ENCODE results near the gene CD1E.
"Not testable (repeated sequence)": the region's sequence is repeated elsewhere in the genome, so short reads cannot be mapped to it uniquely, and the experiment has no call there.

Gene CD1E

DNA sequence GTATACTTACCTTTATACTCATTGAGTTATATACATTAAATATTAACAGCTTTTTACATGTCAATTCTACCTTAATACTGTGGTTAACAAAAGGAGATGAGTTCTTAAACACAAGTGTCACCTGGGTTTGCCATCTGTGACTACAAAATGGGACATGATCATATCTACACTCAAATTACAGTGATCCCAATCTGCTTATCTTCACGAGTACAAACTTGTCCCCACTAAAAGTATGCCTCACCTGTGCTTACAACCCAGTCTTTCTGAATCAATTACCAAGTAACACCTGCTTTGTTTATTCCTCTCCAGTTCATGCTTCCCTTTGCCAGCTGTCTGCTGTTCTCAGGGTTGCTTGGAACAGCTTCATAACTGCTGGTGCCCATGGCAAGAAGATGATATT lies 8.8 kb downstream of the CD1E start:
- DNase-seq (ENCODE audit: low read depth in 2 of 2) = no peak

GRCh38 chr1:158362941-158363340 lies 9.2 kb downstream of the CD1E start:
- no peak for DNase-seq (ENCODE audit: low read depth in 2 of 2)

GRCh38 chr1:158366783-158367182 lies 13.1 kb downstream of the CD1E start:
- no peak for DNase-seq (ENCODE audit: low read depth in 2 of 2)

- DNase-seq (ENCODE audit: low read depth in 2 of 2) = no peak
Measured at GRCh38 chr1:158371188-158371953, 17.7 kb downstream of the CD1E start.

DNA sequence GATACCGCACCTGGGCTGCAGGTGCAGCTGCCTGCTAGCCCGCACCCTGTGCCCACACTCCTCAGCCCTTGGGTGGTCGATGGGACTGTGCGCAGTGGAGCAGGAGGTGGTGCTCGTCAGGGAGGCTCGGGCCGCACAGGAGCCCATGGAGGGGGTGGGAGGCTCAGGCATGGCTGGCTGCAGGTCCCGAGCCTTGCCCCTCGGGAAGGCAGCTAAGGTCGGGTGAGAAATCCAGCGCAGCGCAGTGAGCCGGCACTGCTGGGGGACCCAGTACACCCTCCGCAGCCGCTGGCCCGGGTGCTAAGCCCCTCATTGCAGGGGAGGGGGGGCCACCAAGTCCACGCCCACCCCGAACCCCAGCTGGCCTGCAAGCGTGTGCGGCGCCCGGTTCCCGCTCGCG lies 20.4 kb downstream of the CD1E start:
- DNase-seq (ENCODE audit: low read depth in 2 of 2) = not testable (repeated sequence)

- no peak for DNase-seq (ENCODE audit: low read depth in 2 of 2)
Measured at GRCh38 chr1:158374860-158375259, 21.2 kb downstream of the CD1E start.

DNA sequence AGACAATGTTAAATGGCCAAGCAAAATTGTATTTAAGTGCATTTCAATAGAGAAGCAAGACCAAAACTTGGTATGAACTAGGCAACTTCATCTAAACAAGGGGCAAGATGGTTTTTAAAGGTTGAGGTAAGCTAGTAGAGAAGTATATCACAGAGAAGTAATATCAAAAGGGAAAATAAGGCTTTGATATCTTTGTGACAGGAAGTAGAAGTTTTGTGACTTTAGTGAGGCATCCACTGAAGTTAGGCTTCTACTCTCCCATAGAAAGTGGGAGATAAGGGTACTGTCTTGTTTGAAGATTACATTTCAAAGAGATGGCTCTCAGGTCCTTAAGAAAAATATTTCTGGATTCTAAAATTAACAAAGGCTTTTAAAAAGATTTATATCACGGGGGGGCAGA lies 36.6 kb downstream of the CD1E start:
- no peak for DNase-seq (ENCODE audit: low read depth in 2 of 2)

DNA sequence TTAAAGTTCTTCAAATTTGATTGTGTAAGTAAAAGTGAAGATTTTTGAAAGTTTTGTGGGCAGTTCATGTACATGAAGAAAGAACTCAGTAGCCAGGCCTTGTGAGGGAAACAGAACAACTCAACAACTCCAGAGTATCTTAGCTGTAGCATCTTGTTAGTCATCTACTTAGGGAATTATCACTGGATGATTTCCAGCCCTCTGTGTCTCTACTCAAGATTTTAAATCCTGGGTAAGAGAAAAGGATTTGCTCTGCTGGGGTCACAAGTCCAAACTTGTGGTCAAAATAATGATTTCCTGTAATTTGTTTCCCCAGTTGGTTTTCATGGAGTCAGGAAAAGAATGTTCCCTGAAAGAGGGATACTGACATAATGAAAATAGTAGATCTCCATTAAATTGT lies 37.4 kb downstream of the CD1E start:
- no peak for DNase-seq (ENCODE audit: low read depth in 2 of 2)

GRCh38 chr1:158393476-158393875 lies 39.8 kb downstream of the CD1E start:
- no peak for DNase-seq (ENCODE audit: low read depth in 2 of 2)

- no peak for DNase-seq (ENCODE audit: low read depth in 2 of 2)
Measured at GRCh38 chr1:158396646-158397045, 43.0 kb downstream of the CD1E start.

- no peak for DNase-seq (ENCODE audit: low read depth in 2 of 2)
Measured at GRCh38 chr1:158398818-158399514, 45.3 kb downstream of the CD1E start, which contains the start of gene OR10T2. OR10T2 (minus strand) TSS chr1:158399466; CDS start chr1:158399466, 0 bp downstream.

DNA sequence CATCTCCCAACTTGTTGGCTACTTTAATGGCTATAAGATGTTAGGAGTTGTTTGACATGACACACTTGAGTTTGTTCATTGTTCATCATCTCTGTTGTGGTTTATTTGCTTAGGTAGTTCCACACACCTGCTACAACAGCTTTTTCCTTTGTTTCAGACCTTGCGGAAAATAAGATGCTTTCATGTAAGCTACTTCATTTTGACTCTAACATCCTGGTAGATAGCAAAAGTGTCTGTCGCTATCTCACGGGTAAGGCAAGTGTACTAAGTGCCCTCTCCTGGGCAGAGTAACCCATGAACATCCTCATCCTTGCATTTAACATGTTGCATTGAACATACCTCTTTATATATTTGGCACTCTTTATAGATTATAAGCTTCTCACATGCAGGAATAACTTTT lies 47.2 kb downstream of the CD1E start:
- DNase-seq (ENCODE audit: low read depth in 2 of 2) = no peak

DNA sequence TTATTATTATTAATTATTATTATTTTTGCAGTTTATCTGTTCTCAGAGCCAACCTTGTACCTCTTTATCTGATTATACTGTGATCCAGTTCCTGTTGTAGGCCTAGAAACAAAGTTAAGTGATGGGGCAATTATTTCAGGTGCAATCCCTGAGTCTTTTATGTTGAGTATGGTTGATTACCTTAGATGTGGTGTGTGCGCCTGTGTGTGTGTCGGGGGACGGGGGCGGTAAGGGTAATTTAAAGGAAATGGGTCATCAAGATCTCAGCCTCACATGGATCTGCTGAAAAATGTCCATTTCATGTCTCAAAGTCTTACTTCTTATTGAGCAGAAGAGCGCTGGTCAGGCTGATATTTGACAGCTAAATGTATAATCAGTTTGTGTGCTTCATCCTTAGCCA lies 53.4 kb downstream of the CD1E start:
- no peak for DNase-seq (ENCODE audit: low read depth in 2 of 2)

All from stimulated activated CD4-positive, alpha-beta T cell treated with anti-CD3 and anti-CD28 coated beads, Interleukin-1b, Interleukin-23, amount 100 ng/mL, for 1 hour (primary cell).